SK-N-MC (cell line): ENCODE results near the gene ATP2B2.

Experiments
- EZH2 ChIP-seq: fragments of 200-600 bp; sonication (generic); IDR thresholded peaks from one replicate; pipeline ENCODE4 v1.6.1; 2017; ENCODE audit warnings: antibody characterized with exemption
- POLR2AphosphoS5 ChIP-seq: IDR thresholded peaks from 2 replicates; pipeline ENCODE4 v1.6.1; 2012; ENCODE audit warnings: mild to moderate bottlenecking, low read depth, low read length, borderline replicate concordance

DNA sequence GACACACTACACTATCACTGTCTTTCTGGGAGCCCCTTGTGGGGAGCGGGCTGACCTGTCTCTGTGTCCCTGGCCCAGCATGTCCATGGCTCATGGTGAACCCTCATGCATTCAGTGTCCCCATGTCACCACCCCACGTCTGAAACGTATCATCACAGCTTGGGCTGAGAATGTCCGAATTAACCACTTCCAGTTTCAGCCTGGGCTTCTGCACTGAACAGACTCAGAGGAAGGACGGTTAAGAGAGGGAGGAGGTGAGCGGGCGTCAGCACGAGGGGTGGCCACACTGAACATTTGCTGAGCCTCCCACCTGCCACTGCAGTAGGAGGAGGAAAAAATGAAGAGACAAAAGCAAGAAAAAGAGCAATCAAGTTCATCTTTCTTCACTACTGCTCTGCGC, 30.5 kb downstream of the ATP2B2 start:
- no peak for TF ChIP-seq POLR2AphosphoS5
- TF ChIP-seq EZH2: no peak
